ENCODE data around the gene USP51. TPM values are rescaled to one million over a fixed set of nuclear protein-coding genes. Genes with fewer than 3 reads are reported as not detected.

USP51 gene
- total RNA-seq = 2.3 and 7.1 TPM in 2 replicates

GRCh38 chrX:55489314-55490009, at the start of gene USP51:
USP51 (minus strand) TSS chrX:55489848; CDS start chrX:55488939, 909 bp downstream.

DNA sequence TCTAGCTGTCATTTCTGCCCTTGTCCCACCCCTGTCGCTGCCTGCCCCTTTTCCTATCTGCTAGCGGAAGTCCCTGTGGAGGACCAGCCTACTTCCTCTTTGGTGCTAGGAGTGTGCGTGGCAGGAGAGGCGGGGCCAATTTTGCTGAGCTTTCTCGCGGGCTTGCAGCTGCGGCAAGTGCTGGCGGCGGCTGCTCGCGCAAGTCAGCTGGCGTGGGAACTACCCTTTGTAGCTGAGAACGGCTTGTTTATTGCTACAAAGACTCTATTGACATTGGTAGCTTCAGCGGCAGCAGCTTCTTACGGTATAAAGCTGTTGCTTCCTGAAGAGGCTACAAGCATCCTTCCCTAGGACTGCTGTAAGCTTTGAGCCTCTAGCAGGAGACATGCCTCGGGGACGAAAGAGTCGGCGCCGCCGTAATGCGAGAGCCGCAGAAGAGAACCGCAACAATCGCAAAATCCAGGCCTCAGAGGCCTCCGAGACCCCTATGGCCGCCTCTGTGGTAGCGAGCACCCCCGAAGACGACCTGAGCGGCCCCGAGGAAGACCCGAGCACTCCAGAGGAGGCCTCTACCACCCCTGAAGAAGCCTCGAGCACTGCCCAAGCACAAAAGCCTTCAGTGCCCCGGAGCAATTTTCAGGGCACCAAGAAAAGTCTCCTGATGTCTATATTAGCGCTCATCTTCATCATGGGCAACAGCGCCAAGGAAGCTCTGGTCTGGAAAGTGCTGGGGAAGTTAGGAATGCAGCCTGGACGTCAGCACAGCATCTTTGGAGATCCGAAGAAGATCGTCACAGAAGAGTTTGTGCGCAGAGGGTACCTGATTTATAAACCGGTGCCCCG, 37.4 kb downstream of the USP51 start, which contains the start of gene MAGEH1:
Gene MAGEH1 (plus strand): TSS at position 138 of the 843 bp plus-strand sequence. CDS start 248 bp downstream, at position 386.

Small RNA genes within 50 kb of the gene (small RNA-seq; reads per million reads assigned to genes)
- not detected for gene MIR4536-2

Other genes starting within 250 kb of the USP51 start
- not detected in 2 replicates for gene PAGE3, start 224.9 kb downstream of the USP51 start, total RNA-seq
- 57.0 and 58.1 TPM in 2 replicates for gene MAGEH1, start 37.7 kb downstream of the USP51 start, total RNA-seq
- not detected in 2 replicates for gene FOXR2, start 133.6 kb upstream of the USP51 start, total RNA-seq
- 28.6 and 61.6 TPM in 2 replicates for gene RRAGB, start 227.9 kb upstream of the USP51 start, total RNA-seq